GM19397 (cell line): Measurements from ENCODE around the gene SSNA1.

ENCODE experiments used
- ATAC-seq: cut with Tn5 transposase; IDR thresholded peaks from one replicate; pipeline ENCODE4 v1.9.1; 2021; ENCODE audit warnings: mild to moderate bottlenecking, moderate library complexity; ENCODE audit not compliant: unreplicated experiment

SSNA1 gene

DNA sequence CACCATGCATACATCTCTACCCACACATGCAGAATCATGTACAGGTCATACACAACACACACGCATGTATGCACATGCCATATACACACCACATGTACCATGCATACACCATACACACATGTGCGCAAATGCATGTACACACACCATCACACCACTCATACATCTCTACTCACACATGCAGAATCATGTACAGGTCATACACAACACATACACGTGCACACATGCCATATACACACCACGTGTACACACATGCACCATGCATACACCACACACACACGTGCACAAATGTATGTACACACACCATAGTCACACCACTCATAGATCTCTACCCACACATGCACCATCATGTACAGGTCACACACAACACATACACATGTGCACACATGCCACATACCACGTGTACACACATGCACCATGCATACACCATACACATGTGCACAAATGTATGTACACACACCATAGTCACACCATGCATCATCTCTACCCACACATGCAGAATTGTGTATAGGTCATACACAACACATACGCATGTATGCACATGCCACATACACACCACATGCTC is 35.6 kb upstream of the SSNA1 start:
- no peak for ATAC-seq

DNA sequence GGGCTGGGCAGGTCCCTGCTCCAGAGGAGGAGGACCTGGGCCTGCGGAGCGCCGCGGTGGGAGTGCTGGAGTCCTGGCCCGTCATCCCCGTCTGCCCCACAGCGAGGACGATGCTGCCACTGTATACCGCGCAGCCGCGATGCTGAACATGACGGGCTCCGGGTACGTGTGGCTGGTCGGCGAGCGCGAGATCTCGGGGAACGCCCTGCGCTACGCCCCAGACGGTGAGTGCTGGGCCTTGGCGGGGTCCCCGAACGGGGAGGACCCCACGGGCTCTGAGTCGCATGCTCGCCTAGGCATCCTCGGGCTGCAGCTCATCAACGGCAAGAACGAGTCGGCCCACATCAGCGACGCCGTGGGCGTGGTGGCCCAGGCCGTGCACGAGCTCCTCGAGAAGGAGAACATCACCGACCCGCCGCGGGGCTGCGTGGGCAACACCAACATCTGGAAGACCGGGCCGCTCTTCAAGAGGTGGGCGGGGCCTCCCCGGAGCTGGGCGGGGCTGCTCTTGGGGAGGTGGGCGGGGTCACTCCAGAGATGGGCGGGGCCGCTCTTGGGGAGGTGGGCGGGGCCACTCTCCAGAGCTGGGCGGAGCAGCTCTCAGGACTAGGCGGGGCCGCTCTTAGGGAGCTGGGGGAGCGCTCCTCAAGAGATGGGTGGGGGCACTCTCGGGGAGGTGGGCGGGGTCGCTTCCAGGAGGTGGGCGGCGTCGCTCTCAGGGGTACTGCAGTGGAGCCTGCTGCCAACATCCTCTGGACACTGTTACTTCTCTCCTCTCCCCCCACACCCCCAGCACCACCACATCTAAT is 31.7 kb upstream of the SSNA1 start:
- no peak for ATAC-seq

DNA sequence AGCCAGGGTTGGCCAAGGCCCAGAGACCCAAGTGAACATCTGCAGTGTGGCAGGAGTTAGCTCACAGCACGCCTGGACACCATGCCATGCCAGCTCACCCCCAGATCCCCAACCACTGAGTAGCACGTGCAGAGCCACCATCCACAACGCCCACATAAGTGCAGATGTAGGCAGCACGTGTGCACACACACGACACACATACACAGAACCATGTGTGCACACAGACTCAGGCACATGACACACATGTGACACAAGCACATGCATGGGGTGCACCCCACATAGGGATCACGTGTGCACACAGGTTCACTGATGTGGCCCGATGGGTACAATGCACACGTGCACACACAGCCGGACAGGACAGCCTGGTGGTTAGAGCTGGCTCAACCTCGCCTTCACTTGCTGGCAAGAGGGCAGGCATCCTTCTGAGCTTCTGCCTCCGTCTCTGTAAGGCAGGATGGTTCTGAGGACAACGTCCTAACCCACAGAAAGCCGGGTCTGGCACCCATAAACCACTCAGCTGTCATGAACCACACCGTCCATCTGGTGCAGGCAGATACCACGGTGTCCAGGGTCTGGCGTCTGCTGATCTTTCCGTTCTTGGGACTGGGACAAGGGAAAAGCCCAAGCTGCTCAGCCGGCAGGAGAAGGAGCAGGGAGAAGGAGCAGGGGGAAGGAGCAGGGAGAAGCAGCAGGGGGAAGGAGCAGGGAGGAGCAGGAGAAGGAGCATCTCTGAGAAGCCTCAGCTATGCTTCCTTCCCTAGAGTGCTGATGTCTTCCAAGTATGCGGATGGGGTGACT is 30.7 kb upstream of the SSNA1 start:
- ATAC-seq, result no peak

DNA sequence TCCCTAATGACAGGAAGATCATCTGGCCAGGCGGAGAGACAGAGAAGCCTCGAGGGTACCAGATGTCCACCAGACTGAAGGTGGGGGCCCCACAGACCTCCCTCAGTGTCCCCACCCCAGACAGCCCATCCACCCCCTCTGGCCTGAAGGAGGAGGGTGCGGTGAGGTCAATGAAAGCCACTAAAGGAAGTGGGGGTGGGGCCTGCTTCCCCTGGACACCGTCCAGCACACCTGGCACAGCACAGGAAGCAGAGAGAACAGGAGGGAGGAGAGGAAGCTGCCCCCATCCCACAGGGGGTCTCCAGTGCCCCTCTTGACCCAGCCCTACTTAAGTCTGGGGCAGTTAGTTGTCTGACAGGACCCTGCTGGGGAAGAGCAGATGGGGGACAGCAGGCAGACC is 29.9 kb upstream of the SSNA1 start:
- ATAC-seq, result no peak

DNA sequence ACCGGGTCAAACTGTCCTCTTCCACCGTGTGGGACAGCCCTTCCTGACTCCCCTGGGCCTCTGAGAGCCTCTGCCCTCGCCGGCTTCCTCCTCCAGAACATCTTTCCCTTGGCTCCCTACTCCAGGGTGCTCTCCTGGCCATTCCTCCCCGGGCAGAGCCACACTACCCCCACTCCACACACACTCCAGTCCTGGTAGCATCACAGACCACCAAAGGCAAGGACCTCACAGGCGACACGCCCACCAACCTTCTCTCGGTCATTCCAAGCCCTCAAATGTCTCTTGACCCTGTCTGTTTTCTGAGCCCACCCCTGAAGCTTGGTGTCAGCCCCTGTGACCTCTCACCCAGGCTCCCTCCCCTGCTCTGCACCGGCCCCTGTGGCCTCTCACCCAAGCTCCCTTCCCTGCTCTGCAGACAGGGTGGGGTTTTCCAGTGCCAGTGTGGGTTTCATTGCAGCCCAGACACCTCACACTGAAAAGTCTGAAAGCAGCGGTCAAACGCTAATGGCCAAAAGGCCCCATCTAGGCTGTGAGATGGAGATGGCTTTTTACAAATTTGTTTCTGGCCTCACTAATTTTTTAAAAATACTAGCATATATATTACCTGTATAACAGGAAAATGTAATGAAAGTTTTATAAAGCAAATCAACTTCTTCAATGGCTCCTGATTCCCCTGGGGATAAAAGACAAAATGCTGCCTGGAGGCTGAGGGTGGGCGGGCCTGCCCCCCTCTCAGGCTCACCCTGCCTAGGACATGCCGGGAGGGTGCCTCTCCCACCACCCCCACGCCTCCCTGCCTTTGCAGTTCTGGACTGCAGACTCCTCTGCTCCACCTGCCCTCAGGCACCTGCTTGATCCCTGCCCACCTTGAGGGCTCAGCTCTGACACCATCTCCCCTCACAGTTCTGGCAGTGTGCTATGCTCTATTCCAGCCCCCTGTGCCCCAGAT is 29.1 kb upstream of the SSNA1 start:
- no peak for ATAC-seq

GRCh38 chr9:137160054-137160425 is 28.4 kb upstream of the SSNA1 start:
- no peak for ATAC-seq

DNA sequence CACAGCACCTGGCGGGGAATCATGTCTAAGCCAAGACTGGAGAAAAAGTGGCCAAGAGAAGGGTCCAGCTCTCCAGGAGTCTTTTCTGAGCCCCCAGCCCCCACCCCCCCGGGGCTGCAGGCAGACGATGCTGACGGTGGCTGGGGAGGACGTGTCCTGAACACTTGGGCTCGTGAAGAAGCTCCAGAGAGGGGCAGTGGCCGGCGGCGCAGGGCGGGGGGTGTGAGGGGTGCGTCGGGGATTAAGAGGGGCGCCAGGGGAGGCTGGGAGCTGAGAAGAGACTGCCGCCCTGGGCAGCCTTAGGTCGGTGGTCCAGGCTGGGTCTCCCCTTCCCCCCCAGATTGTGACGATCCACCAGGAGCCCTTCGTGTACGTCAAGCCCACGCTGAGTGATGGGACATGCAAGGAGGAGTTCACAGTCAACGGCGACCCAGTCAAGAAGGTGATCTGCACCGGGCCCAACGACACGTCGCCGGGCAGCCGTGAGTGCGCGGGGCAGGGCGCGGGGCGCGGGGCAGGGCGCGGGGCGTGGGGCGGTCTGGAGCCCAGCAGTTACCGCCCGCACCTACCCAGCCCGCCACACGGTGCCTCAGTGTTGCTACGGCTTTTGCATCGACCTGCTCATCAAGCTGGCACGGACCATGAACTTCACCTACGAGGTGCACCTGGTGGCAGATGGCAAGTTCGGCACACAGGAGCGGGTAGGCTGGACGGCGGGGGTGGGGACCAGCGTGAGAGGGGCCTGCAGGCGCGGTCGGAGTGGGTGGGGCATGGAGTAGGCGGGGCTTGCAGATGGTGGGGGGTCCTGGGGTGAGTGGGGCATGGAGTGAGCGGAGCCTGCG is 27.5 kb upstream of the SSNA1 start:
- no peak for ATAC-seq

- ATAC-seq, result no peak
These were observed 26.7 kb upstream of the SSNA1 start for GRCh38 chr9:137161558-137162486.

GRCh38 chr9:137162505-137163364 is 25.7 kb upstream of the SSNA1 start:
- no peak for ATAC-seq

DNA sequence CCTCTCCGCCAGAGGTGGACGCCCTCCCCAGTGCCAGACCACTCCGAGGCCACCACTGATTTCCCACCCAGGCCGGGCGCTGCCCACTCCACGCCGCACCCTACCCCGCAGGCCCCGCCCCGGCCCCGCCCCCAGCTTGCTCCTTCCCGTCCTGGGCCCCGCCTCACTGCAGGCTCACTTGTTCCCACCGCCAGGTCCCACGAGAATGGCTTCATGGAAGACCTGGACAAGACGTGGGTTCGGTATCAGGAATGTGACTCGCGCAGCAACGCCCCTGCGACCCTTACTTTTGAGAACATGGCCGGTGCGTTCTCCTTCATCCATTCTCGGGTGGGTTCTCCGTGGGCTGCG is 25.1 kb upstream of the SSNA1 start:
- ATAC-seq, result no peak

DNA sequence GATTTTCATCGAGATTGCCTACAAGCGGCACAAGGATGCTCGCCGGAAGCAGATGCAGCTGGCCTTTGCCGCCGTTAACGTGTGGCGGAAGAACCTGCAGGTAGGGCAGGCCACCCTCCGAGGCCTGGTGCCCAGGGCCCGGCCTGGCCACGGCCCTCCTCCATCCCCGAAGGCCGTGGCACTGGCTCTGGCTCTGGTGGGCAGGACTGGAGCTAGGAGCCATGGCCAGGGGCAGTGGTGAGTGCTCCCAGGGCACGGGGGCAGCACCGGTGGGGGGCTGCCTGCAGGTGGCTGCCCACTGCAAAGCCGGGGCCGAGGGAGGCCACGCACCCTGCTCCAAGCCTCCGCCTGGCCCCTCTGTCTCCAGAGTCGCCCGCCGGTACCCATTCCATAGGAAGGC is 24.7 kb upstream of the SSNA1 start:
- ATAC-seq, result no peak

DNA sequence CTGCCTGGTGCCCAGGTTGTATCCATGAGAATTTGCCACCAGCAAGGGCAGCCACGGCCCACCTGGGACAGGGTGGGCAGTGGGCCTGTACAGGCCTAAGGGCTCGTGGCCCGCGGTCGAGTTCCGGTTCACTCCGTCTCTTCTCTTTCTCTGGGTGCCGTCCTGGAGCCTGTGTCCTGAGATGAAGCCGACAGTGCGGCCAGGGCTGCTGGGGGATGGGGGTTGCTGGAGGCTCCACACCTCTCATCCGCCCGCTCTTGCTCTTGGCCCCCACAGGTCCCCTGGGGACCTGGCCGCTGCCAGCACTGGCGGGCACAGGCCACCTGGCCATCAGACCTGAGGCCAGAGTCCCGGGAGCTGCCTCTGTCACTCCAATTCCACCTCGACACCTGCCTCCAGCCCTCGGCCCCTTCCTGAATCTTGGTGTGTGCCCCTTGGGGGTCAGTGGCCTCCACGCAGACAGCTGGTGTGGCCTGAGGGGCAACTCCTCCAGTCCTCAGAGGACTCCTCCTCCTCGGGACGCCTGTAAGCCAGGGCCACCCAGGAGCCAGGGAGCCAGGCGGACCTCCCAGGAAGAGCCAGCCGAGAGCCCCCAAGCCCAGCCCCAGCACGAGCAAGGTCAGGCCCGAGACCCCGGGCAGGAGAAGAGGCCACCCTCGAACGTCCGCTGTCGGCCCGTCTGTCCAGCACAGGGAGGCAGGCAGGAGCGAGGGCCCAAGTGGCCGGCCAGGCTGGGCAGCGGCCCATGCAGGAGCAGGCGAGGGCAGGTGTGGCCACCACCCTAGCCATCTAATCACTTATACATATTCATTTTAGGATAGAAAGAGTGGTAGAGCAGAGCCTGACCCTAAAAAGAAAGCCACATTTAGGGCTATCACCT is 23.9 kb upstream of the SSNA1 start:
- no peak for ATAC-seq

- no peak for ATAC-seq
These were observed 23.1 kb upstream of the SSNA1 start for GRCh38 chr9:137165250-137165836.

DNA sequence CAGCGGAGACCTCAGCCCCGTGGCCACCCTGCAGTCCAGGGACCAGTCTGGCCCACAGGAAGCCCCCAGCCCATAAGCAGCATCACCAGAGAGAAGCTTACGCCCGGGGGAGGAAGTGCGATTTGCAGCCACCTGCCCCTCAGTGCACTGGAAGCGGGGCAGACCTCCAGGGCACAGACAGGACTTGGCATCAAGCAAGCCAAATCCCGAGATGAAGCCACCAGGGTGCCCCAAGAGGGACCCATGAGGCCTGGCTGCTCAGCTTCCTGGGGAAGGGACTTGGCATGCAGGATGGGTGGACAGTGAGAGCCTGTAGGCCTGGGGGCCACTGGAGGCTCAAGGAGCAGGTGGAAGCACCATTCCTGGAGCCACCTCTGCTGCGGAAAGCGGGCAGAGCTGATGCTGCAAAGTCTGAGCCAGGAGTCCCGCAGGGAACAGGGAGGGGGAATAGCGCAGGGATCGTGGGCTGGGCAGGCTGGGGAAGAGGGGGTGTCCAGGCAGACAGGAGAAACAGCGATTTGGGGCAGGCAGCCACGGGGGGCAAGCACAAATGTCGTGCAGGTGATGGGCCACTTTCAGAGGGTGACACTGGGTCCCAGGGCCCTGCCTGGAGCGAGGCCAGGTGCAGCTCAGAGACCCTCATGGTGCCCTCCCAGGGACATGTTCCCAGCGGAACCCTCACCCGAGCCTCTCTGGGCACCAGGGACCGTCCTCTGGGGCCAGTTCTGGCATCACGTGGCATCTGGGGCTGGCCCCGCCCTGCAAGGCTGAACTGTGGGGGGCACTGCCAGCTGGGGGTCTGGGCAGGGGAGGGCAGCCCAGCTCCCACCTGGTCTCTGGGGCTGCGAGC is 21.9 kb upstream of the SSNA1 start:
- no peak for ATAC-seq

- ATAC-seq, result no peak
These were observed 21.2 kb upstream of the SSNA1 start for GRCh38 chr9:137167277-137167746.
